Measurements from ENCODE around the gene RREB1. TPM values are rescaled to one million over a fixed set of nuclear protein-coding genes. Genes with fewer than 3 reads are reported as not detected.
A peak's percentile ranks its signal among the peaks of the same experiment; 100 is the strongest.

RREB1 gene
- total RNA-seq, 3 donors from 2014 or later = 64.9 to 85.9 (median 74.7) TPM

DNA sequence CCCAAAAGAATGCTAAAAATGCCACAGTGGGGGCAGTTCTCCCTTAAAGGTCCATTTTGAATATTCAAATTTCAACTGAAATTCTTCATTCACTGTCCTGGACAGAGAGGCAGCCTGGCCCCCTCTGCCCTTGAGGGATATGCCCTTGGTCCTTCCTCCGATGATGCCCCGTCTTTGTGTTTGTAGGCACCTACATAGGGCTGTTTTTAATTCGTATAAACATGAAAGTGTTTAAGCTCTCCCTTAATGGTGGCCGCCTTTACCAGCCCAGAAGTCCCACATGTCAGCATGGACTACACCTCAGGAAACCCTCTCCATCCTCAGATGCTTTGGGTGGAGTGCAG is 135.0 kb downstream of the RREB1 start:
- intact Hi-C loops (cut with DNase I, micrococcal nuclease) = loop anchor here (2.0 to 5.0 kb wide), 3 partner anchors 431 to 521 kb away; no protein-coding TSS in a partner anchor
- no peak for TF ChIP-seq CTCF (IDR thresholded peaks at IDR 0.05)
- DNase-seq (no peak), ATAC-seq (no peak)
- Histone ChIP-seq H3K4me3 (no peak overlapping the region), H3K36me3 (ENCODE audit: low read depth) (no peaks in the 10 kb centered on the region), H3K9me3 (no peaks in the 10 kb centered on the region), H3K4me1 (ENCODE audit: low read depth) (peaks cover 30% of the 10 kb centered on the region)

DNA sequence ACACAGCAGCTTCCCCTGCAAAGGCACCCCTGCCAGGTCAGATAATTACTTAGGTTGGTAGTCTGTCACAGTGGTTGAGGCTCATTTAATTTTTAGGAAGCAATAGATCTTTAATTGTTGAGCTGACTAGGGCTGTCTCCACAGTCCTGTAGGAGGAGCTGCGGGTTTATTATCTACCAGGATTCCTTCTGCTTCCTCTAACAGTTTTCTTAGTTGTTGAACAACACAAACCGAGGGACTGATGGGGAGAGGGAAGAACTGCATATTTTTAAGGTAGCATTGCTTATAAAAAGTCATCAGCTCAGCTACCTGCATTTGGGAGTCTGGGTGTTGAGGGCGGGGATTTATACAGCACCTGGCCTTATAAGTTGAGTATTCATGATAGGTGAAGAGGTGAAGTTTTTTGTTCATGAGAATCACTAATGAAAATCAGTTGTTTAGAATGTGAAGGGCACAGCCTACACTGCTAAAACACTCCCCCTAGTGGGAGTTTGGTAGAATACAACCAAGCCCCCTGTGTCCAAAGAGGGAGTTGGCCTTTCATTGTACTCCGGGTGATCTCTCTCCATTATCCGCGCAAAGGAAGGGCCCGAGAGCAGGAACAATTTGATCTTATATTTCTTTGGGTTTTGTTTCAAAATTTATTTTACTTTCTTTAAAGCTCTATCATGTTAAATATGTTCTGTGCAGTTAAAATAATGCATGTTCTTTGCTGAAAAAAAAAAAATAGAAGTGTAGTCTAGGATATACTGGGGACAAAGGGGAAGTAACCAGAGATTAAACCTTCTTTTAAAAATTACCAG is 135.6 kb downstream of the RREB1 start:
- Histone ChIP-seq H3K36me3 (ENCODE audit: low read depth) (peaks cover 4% of the 10 kb centered on the region), H3K9me3 (no peaks in the 10 kb centered on the region), H3K4me1 (ENCODE audit: low read depth) (peaks cover 30% of the 10 kb centered on the region), H3K4me3 (no peak overlapping the region)
- DNase-seq (peak in 1 of 3 donors; percentile 69), ATAC-seq (peak; percentile 59)
- TF ChIP-seq CTCF (IDR thresholded peaks at IDR 0.05) = peak; percentile 77
- intact Hi-C loops (cut with DNase I, micrococcal nuclease) = loop anchor here (2.0 to 5.0 kb wide), 3 partner anchors 431 to 521 kb away; no protein-coding TSS in a partner anchor

GRCh38 chr6:7245668-7246393 is 138.1 kb downstream of the RREB1 start:
- no peak for TF ChIP-seq CTCF (IDR thresholded peaks at IDR 0.05)
- Histone ChIP-seq H3K4me1 (ENCODE audit: low read depth) (peaks cover 27% of the 10 kb centered on the region), H3K4me3 (no peak overlapping the region), H3K9me3 (no peaks in the 10 kb centered on the region), H3K36me3 (ENCODE audit: low read depth) (peaks cover 9% of the 10 kb centered on the region)
- ATAC-seq = no peak
- intact Hi-C loops (cut with DNase I, micrococcal nuclease) = no loop called here
- no peak for DNase-seq

- Histone ChIP-seq H3K36me3 (ENCODE audit: low read depth) (peaks cover 9% of the 10 kb centered on the region), H3K4me3 (no peak overlapping the region), H3K4me1 (ENCODE audit: low read depth) (peaks cover 20% of the 10 kb centered on the region), H3K9me3 (no peaks in the 10 kb centered on the region)
- intact Hi-C loops (cut with DNase I, micrococcal nuclease) = no loop called here
- DNase-seq (peak in 1 of 3 donors; percentile 26), ATAC-seq (no peak)
- no peak for TF ChIP-seq CTCF (IDR thresholded peaks at IDR 0.05)
These were observed 138.8 kb downstream of the RREB1 start for GRCh38 chr6:7246401-7247178.

DNA sequence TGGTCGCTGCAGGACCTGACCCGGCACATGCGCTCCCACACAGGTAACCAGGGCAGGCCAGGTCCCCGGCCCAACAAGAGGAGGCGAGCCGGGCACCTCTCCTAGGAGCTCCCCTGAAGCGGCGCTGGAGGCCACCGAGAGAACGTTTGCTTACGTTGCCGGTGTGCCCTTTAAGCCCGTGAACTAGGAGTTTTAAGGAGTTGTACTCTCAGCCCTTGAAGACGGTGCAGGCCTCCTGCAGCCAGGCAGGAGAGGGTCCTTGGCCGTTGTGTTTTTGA is 139.4 kb downstream of the RREB1 start:
- TF ChIP-seq CTCF (IDR thresholded peaks at IDR 0.05) = no peak
- no peak overlapping the region for H3K4me3 ChIP-seq
- intact Hi-C loops (cut with DNase I, micrococcal nuclease) = no loop called here
- ATAC-seq = no peak
- peaks cover 9% of the 10 kb centered on the region for H3K36me3 ChIP-seq (ENCODE audit: low read depth)
- DNase-seq = no peak
- no peaks in the 10 kb centered on the region for H3K9me3 ChIP-seq
- H3K4me1 ChIP-seq (ENCODE audit: low read depth) = peaks cover 15% of the 10 kb centered on the region

Measured in mucosa of descending colon (tissue), 3 donors.